Parathyroid adenoma (tissue), 2 donors: ENCODE results near the gene PRICKLE1.

Source experiments
- H2AFZ ChIP-seq: fragments of 300-600 bp; sonication (generic); one replicate; pipeline ENCODE4 v1.7.0; 2017; ENCODE audit warnings: antibody characterized with exemption, mild to moderate bottlenecking
- H3K27ac ChIP-seq: fragments of 300-600 bp; sonication (generic); one replicate; pipeline ENCODE4 v1.7.0; 2017
- H3K27me3 ChIP-seq: fragments of 300-600 bp; sonication (generic); one replicate; pipeline ENCODE4 v1.7.0; 2017; ENCODE audit warnings: low read length; ENCODE audit not compliant: control insufficient read depth, insufficient read depth
- H3K36me3 ChIP-seq: fragments of 300-600 bp; sonication (generic); one replicate; pipeline ENCODE4 v1.7.0; 2017; ENCODE audit warnings: low read length; ENCODE audit not compliant: control insufficient read depth, insufficient read depth
- H3K4me1 ChIP-seq: fragments of 300-600 bp; sonication (generic); one replicate; pipeline ENCODE4 v1.7.0; 2017; ENCODE audit warnings: control low read depth
- H3K4me2 ChIP-seq: fragments of 300-600 bp; sonication (generic); one replicate; pipeline ENCODE4 v1.7.0; 2017; ENCODE audit warnings: low read length
- H3K4me3 ChIP-seq: fragments of 300-600 bp; sonication (generic); one replicate; pipeline ENCODE4 v1.7.0; 2017; ENCODE audit warnings: low read depth, low read length
- H3K79me2 ChIP-seq: fragments of 300-600 bp; sonication (generic); one replicate; pipeline ENCODE4 v1.7.0; 2017; ENCODE audit warnings: control low read depth
- H3K9ac ChIP-seq: fragments of 300-600 bp; sonication (generic); one replicate; pipeline ENCODE4 v1.7.0; 2017; ENCODE audit warnings: mild to moderate bottlenecking
- H3K9me3 ChIP-seq: fragments of 300-600 bp; sonication (generic); one replicate; pipeline ENCODE4 v1.7.0; 2017; ENCODE audit warnings: low read length; ENCODE audit not compliant: control insufficient read depth
- CTCF ChIP-seq: fragments of 300-600 bp; sonication (generic); IDR thresholded peaks from one replicate; pipeline ENCODE4 v1.7.0; 2017; ENCODE audit warnings: antibody characterized with exemption, mild to moderate bottlenecking
- donor health status: primary hyperparathyroidism.

Gene PRICKLE1

GRCh38 chr12:42589465-42590329, at the start of gene PRICKLE1:
Gene PRICKLE1, minus strand, starts transcription at chr12:42589746. Its CDS starts 117,230 bp downstream, at chr12:42472516.
- Histone ChIP-seq H3K27me3 (no peaks in the 10 kb centered on the region), H3K36me3 (no peaks in the 10 kb centered on the region), H3K9me3 (no peaks in the 10 kb centered on the region), H3K4me1 (peaks cover 3% of the 10 kb centered on the region), H3K27ac (no peak within 1 kb of the TSS), H3K9ac (no peak within 1 kb of the TSS), H3K4me3 (peak within 1 kb of the TSS; percentile 64), H2AFZ (peak within 1 kb of the TSS; percentile 77), H3K79me2 (no peaks in the 10 kb centered on the region), H3K4me2 (peak within 1 kb of the TSS; percentile 78)
- no peak for TF ChIP-seq CTCF

DNA sequence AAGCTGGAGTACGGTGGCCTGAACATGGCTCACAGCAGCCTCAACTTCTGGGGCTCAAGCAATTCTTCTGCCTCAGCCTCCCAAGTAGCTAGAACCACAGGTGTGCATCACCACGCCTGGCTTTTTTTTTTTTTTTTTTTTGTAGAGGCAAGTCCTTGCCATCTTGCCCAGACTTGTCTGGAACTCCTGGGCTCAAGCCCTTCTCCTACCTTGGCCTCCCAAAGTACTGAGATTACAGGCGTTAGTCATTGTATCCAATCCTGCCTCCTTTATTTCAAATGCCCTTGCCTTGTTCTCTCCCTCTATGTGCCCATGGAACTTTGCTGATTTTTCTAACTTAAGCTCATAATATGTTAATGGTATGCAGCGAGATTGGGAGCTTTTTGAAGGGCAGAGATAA, 49.2 kb upstream of the PRICKLE1 start:
- H3K4me1 ChIP-seq, result no peaks in the 10 kb centered on the region
- no peaks in the 10 kb centered on the region for H3K79me2 ChIP-seq
- no peak overlapping the region for H2AFZ ChIP-seq
- no peaks in the 10 kb centered on the region for H3K9me3 ChIP-seq
- TF ChIP-seq CTCF, result no peak
- H3K27ac ChIP-seq, result no peak overlapping the region
- no peak overlapping the region for H3K4me2 ChIP-seq
- H3K27me3 ChIP-seq, result no peaks in the 10 kb centered on the region
- no peaks in the 10 kb centered on the region for H3K36me3 ChIP-seq
- no peak overlapping the region for H3K4me3 ChIP-seq
- no peak overlapping the region for H3K9ac ChIP-seq

DNA sequence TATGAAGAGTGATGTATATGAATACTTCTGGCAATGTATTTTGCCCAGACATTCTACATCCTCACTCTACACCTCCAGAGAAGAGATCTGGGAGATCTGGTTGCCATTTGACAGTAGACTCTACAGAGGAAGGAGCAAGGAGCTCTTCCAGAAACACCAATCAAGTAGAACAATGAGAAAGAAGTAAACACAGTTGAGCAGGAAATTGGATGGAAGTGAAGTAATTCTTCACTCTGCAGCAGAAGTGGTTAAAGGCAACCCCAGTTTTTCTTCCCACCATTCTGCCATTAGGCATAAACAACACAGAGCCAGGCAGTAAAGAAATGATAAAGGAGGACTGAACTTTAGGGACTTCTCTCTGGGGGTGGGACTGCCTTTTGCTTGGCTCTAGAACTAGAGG, 48.5 kb upstream of the PRICKLE1 start:
- Histone ChIP-seq H2AFZ (no peak overlapping the region), H3K4me3 (no peak overlapping the region)

DNA sequence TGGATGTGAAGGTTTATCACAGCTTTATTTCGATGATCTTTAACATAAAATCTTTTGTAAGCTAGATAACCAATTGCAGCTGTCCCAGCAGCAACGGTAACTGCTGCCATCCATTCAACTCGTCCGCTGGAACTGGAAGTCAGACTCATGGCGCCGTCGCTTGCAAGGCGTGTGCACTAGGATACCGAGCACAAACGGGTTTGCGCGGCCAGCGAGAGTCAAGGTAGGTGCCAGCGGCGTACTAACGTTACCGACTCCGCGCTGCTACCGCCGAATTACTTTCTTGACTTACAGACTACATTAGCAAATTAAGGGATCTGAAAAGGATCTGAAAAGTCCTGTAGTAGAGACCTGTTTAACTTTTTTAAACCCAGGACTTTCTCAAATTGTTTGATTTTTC, 47.4 kb upstream of the PRICKLE1 start:
- Histone ChIP-seq H3K79me2 (no peaks in the 10 kb centered on the region), H3K4me2 (no peak overlapping the region), H3K9me3 (no peaks in the 10 kb centered on the region), H3K27me3 (no peaks in the 10 kb centered on the region), H3K27ac (no peak overlapping the region), H3K4me3 (no peak overlapping the region), H3K4me1 (no peaks in the 10 kb centered on the region), H3K36me3 (no peaks in the 10 kb centered on the region), H3K9ac (no peak overlapping the region), H2AFZ (no peak overlapping the region)
- no peak for TF ChIP-seq CTCF

More for the DNA sequence above, 48.5 kb upstream of the PRICKLE1 start:
- Histone ChIP-seq H3K4me2 (no peak overlapping the region), H3K4me1 (no peaks in the 10 kb centered on the region), H3K79me2 (no peaks in the 10 kb centered on the region), H3K9me3 (no peaks in the 10 kb centered on the region), H3K36me3 (no peaks in the 10 kb centered on the region), H3K27me3 (no peaks in the 10 kb centered on the region), H3K9ac (no peak overlapping the region), H3K27ac (no peak overlapping the region)
- no peak for TF ChIP-seq CTCF

DNA sequence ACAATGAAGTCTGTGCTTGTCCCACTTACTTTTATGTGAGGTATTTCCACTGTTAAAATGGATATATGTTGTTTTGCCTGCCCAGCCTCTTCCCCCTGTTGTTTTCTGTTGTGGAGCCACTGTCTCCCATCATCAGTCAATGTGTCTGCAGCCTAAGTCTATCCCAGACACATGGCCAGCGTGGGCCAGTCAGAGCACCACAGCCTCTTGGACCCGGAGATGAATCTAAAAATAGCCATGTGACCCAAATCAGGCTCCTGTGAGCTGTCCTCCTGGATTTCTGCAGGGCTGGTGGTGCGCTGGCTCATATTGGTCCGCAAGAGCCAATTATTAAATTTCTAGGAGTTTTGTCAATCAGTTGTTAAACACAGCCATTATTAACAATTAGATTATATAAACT, 44.0 kb upstream of the PRICKLE1 start:
- no peaks in the 10 kb centered on the region for H3K36me3 ChIP-seq
- no peak overlapping the region for H3K9ac ChIP-seq
- no peaks in the 10 kb centered on the region for H3K27me3 ChIP-seq
- no peak overlapping the region for H2AFZ ChIP-seq
- no peaks in the 10 kb centered on the region for H3K4me1 ChIP-seq
- TF ChIP-seq CTCF, result no peak
- no peak overlapping the region for H3K4me2 ChIP-seq
- H3K9me3 ChIP-seq, result no peaks in the 10 kb centered on the region
- no peak overlapping the region for H3K4me3 ChIP-seq
- no peaks in the 10 kb centered on the region for H3K79me2 ChIP-seq
- H3K27ac ChIP-seq, result no peak overlapping the region
